Measurements from ENCODE around the gene ST7. TPM values are rescaled to one million over a fixed set of nuclear protein-coding genes. Genes with fewer than 3 reads are reported as not detected.

The ST7 gene
- total RNA-seq, 1 donor from 2014 or later = 8.2 TPM

GRCh38 chr7:117200786-117201458, 247.6 kb downstream of the ST7 start:
- no peak for ATAC-seq

- no peak for ATAC-seq
These were observed 249.2 kb downstream of the ST7 start for GRCh38 chr7:117202511-117202910.

GRCh38 chr7:117203205-117203604, 249.9 kb downstream of the ST7 start:
- ATAC-seq = no peak

GRCh38 chr7:117205873-117206272, 252.6 kb downstream of the ST7 start:
- ATAC-seq = no peak

- no peak for ATAC-seq
These were observed 255.0 kb downstream of the ST7 start for GRCh38 chr7:117208257-117208656.

GRCh38 chr7:117210397-117210796, 257.1 kb downstream of the ST7 start:
- no peak for ATAC-seq

GRCh38 chr7:117210908-117211307, 257.6 kb downstream of the ST7 start:
- no peak for ATAC-seq

GRCh38 chr7:117211614-117212013, 258.3 kb downstream of the ST7 start:
- no peak for ATAC-seq

- peak; percentile 71 for ATAC-seq
These were observed 259.9 kb downstream of the ST7 start for GRCh38 chr7:117212969-117213877.

GRCh38 chr7:117216010-117216409, 262.7 kb downstream of the ST7 start:
- no peak for ATAC-seq

GRCh38 chr7:117216436-117217069, 263.3 kb downstream of the ST7 start:
- ATAC-seq = no peak

- no peak for ATAC-seq
These were observed 264.1 kb downstream of the ST7 start for GRCh38 chr7:117217106-117218035.

- ATAC-seq = no peak
These were observed 265.4 kb downstream of the ST7 start for GRCh38 chr7:117218700-117219099.

- ATAC-seq = peak; percentile 59
These were observed 266.2 kb downstream of the ST7 start for GRCh38 chr7:117219485-117219884.

GRCh38 chr7:117220836-117221235, 267.5 kb downstream of the ST7 start:
- ATAC-seq = no peak

- no peak for ATAC-seq
These were observed 272.2 kb downstream of the ST7 start for GRCh38 chr7:117225536-117225935.

- no peak for ATAC-seq
These were observed 273.8 kb downstream of the ST7 start for GRCh38 chr7:117227091-117227490.

- ATAC-seq = no peak
These were observed 276.0 kb downstream of the ST7 start for GRCh38 chr7:117229350-117229749.

GRCh38 chr7:117230276-117231046, 277.2 kb downstream of the ST7 start:
- no peak for ATAC-seq

GRCh38 chr7:117231047-117231359, 277.7 kb downstream of the ST7 start:
- ATAC-seq = no peak

GRCh38 chr7:117237646-117238045, 284.3 kb downstream of the ST7 start:
- ATAC-seq = no peak

GRCh38 chr7:117238472-117238871, 285.2 kb downstream of the ST7 start:
- no peak for ATAC-seq
